SK-N-SH (cell line): Measurements from ENCODE around the gene ATP1A4. TPM values are rescaled to one million over a fixed set of nuclear protein-coding genes. Genes with fewer than 3 reads are reported as not detected.

Experiments used
- CTCF ChIA-PET: fragments of 300-600, 350-600 bp; formaldehyde crosslinking; extraction: SDS; loops from one replicate; lab custom pipeline; 2021; lab: Yijun Ruan, JAX
- POLR2A ChIA-PET: fragments of 350-600 bp; sonication (Branson Sonifier 250); formaldehyde crosslinking; extraction: SDS; loops from one replicate; lab custom pipeline; 2020; ENCODE audit warnings: antibody characterized with exemption, inconsistent platforms; lab: Yijun Ruan, JAX
- DNase-seq: peaks from one replicate; pipeline ENCODE4 v3.0.0; 2012
- H2AFZ ChIP-seq: fragments of 200-600 bp; sonication (generic); 2 replicates; pipeline ENCODE4 v1.8.1; 2016; ENCODE audit warnings: antibody characterized with exemption, mild to moderate bottlenecking, low read depth
- H3F3A ChIP-seq: fragments of 200-600 bp; sonication (generic); replicated peaks from 2 replicates; pipeline ENCODE3; 2016; ENCODE audit warnings: antibody characterized with exemption, mild to moderate bottlenecking; ENCODE audit not compliant: insufficient read depth
- H3K27ac ChIP-seq, 2 experiments: fragments of 200-500 bp in 1 of 2; fragments of 200-600 bp in 1 of 2; sonication (Bioruptor generic) in 1 of 2; sonication (generic), shearing (Covaris generic) in 1 of 2; 2 replicates each; pipeline versions ENCODE4 v1.5.1 to v1.6.1; 2014 to 2016; ENCODE audit warnings: low read depth in 2 of 2, inconsistent platforms in 1 of 2, low read length in 1 of 2, mild to moderate bottlenecking in 1 of 2, mixed read lengths in 1 of 2
- H3K27me3 ChIP-seq: fragments of 200-600 bp; sonication (generic), shearing (Covaris generic); 2 replicates; pipeline ENCODE4 v1.6.1; 2016; ENCODE audit warnings: mixed run types; ENCODE audit not compliant: insufficient read depth
- H3K36me3 ChIP-seq, 2 experiments: fragments of 200-500 bp in 1 of 2; fragments of 200-600 bp in 1 of 2; sonication (Bioruptor generic) in 1 of 2; sonication (generic) in 1 of 2; replicated peaks in 1 of 2; 2 replicates each; pipeline versions ENCODE3 to v1.5.1; 2014 to 2016; ENCODE audit warnings: low read length in 1 of 2, mild to moderate bottlenecking in 1 of 2; ENCODE audit not compliant: insufficient read depth in 2 of 2, control insufficient read depth in 1 of 2
- H3K4me1 ChIP-seq, 2 experiments: fragments of 200-500 bp in 1 of 2; fragments of 200-600 bp in 1 of 2; sonication (Bioruptor generic) in 1 of 2; sonication (generic), shearing (Covaris generic) in 1 of 2; 2 replicates each; pipeline versions ENCODE4 v1.5.1 to v1.6.1; 2014 to 2016; ENCODE audit warnings: low read depth in 1 of 2, low read length in 1 of 2, mixed run types in 1 of 2; ENCODE audit not compliant: insufficient read depth in 2 of 2, control insufficient read depth in 1 of 2
- H3K4me2 ChIP-seq: fragments of 200-600 bp; sonication (generic), shearing (Covaris generic); 2 replicates; pipeline ENCODE4 v1.6.1; 2017; ENCODE audit warnings: mixed run types
- H3K4me3 ChIP-seq, 2 experiments: fragments of 200-500 bp in 1 of 2; fragments of 200-600 bp in 1 of 2; sonication (Bioruptor generic) in 1 of 2; sonication (generic), shearing (Covaris generic) in 1 of 2; 2 replicates each; pipeline versions ENCODE4 v1.5.1 to v1.8.1; 2014 to 2016; ENCODE audit warnings: low read depth in 2 of 2, inconsistent platforms in 1 of 2, low read length in 1 of 2, mild to moderate bottlenecking in 1 of 2, mixed read lengths in 1 of 2, moderate library complexity in 1 of 2
- H3K79me2 ChIP-seq: fragments of 200-600 bp; sonication (generic); 2 replicates; pipeline ENCODE4 v1.8.1; 2017; ENCODE audit warnings: mild to moderate bottlenecking; ENCODE audit not compliant: insufficient read depth
- H3K9ac ChIP-seq: fragments of 200-600 bp; sonication (generic); 2 replicates; pipeline ENCODE4 v1.6.1; 2017; ENCODE audit warnings: mixed run types
- H3K9me2 ChIP-seq: fragments of 200-600 bp; sonication (generic); 2 replicates; pipeline ENCODE4 v1.6.1; 2017; ENCODE audit warnings: mixed run types
- H3K9me3 ChIP-seq: fragments of 200-600 bp; sonication (generic); 2 replicates; pipeline ENCODE4 v1.6.1; 2017; ENCODE audit warnings: mixed run types, mild to moderate bottlenecking, moderate library complexity
- H4K20me1 ChIP-seq: fragments of 200-600 bp; sonication (generic); 2 replicates; pipeline ENCODE4 v1.6.1; 2017; ENCODE audit warnings: mild to moderate bottlenecking, mixed run types; ENCODE audit not compliant: insufficient read depth
- ELF1 ChIP-seq: IDR thresholded peaks from 2 replicates; pipeline ENCODE4 v1.4.0; 2012
- EP300 ChIP-seq, 2 experiments: IDR thresholded peaks; 2 replicates each; pipeline versions ENCODE4 v1.4.0 to v1.6.1; 2012; ENCODE audit warnings: borderline replicate concordance in 1 of 2, low read depth in 1 of 2, low read length in 1 of 2
- FOXJ3 ChIP-seq: sonication (generic); formaldehyde crosslinking; IDR thresholded peaks from 2 replicates; pipeline ENCODE4 v1.5.1; 2020; ENCODE audit warnings: mild to moderate bottlenecking, missing genetic modification reagents
- IRF3 ChIP-seq: fragments of 150-350 bp; IDR thresholded peaks from 2 replicates; pipeline ENCODE4 v1.6.1; 2016; ENCODE audit warnings: mild to moderate bottlenecking, low read depth, low read length
- MAX ChIP-seq: IDR thresholded peaks from 2 replicates; pipeline ENCODE4 v1.4.0; 2012; ENCODE audit warnings: low read depth
- MEF2A ChIP-seq: IDR thresholded peaks from 2 replicates; pipeline ENCODE4 v1.4.0; 2012; ENCODE audit warnings: low read depth, borderline replicate concordance
- PBX3 ChIP-seq: IDR thresholded peaks from 2 replicates; pipeline ENCODE4; 2012
- POLR2AphosphoS5 ChIP-seq: IDR thresholded peaks from 2 replicates; pipeline ENCODE4 v1.6.1; 2012; ENCODE audit warnings: low read depth, low read length
- REST ChIP-seq: IDR thresholded peaks from 2 replicates; pipeline ENCODE4 v1.6.1; 2012; ENCODE audit warnings: mild to moderate bottlenecking, low read depth, low read length, moderate library complexity
- RFX5 ChIP-seq: IDR thresholded peaks from 2 replicates; pipeline ENCODE4 v1.6.1; 2012; ENCODE audit warnings: mild to moderate bottlenecking, improper control_type of control experiment, low read length
- USF1 ChIP-seq: IDR thresholded peaks from 2 replicates; pipeline ENCODE4 v1.4.0; 2012; ENCODE audit warnings: low read depth, borderline replicate concordance
- USF2 ChIP-seq: fragments of 150-350 bp; IDR thresholded peaks from 2 replicates; pipeline ENCODE4 v1.6.1; 2017; ENCODE audit warnings: antibody characterized with exemption, low read length, low read depth, borderline replicate concordance
- YY1 ChIP-seq: IDR thresholded peaks from 2 replicates; pipeline ENCODE4 v1.4.0; 2012; ENCODE audit warnings: low read depth, mild to moderate bottlenecking
- WGBS: methylation state at CpG from one replicate; pipeline ENCODE4 v1.1.6; 2017; ENCODE audit warnings: low lambda C conversion rate; 5-methylcytosine and 5-hydroxymethylcytosine counted together
- polyA plus RNA-seq, 3 experiments: library from polyadenylated mRNA; depleted of rRNA; stranded (reverse); fragments of >200 nt; gene quantifications; 2 replicates each; pipeline ENCODE4 v1.2.3, GENCODE V29; 2012

ATP1A4 gene
- polyA plus RNA-seq, 1 of the 3 experiments (the other 2 are of a cell fraction): not detected

- TF ChIP-seq REST: no peak
- no peak for TF ChIP-seq FOXJ3 (CRISPR knock-in tag)
- no peak for TF ChIP-seq USF2
- TF ChIP-seq MEF2A: no peak
- TF ChIP-seq MAX: no peak
- no peak for TF ChIP-seq YY1
- no peak for TF ChIP-seq IRF3
- no peak for TF ChIP-seq PBX3
- no peak for TF ChIP-seq RFX5
- no peak for TF ChIP-seq ELF1
Observed at GRCh38 chr1:160177231-160177630, 25.8 kb downstream of the ATP1A4 start (continued).

GRCh38 chr1:160177667-160178066 lies 26.3 kb downstream of the ATP1A4 start:
- POLR2A ChIA-PET: no interaction called here
- TF ChIP-seq POLR2AphosphoS5: no peak
- no peak for TF ChIP-seq EP300 (IDR thresholded peaks at IDR 0.05; ENCODE audit: borderline replicate concordance in 1 of 2, low read depth in 1 of 2, low read length in 1 of 2)
- no peak for TF ChIP-seq USF1
- CTCF ChIA-PET: no interaction called here
- 65% methylated on average over 1 of the region's 1 CpG for WGBS
- Histone ChIP-seq H4K20me1 (no peaks in the 10 kb centered on the region), H3K36me3 (no peaks in the 10 kb centered on the region), H3K4me1 (no peaks in the 10 kb centered on the region), H3K27ac (no peak overlapping the region), H3K9me3 (no peaks in the 10 kb centered on the region), H3K9ac (no peak overlapping the region), H3K79me2 (no peaks in the 10 kb centered on the region), H3K4me3 (no peak overlapping the region), H3K4me2 (no peak overlapping the region), H2AFZ (no peak overlapping the region), H3F3A (no peaks in the 10 kb centered on the region), H3K9me2 (no peaks in the 10 kb centered on the region), H3K27me3 (no peaks in the 10 kb centered on the region; the same call in 1 of the 2 replicates)
- no peak for DNase-seq
